Hippocampal formation (tissue), 2 donors: ENCODE measurements around the gene MAP3K19.
"Not testable (repeated sequence)": the region's sequence is repeated elsewhere in the genome, so short reads cannot be mapped to it uniquely, and the experiment has no call there.

Experiments used
- DNase-seq, 2 donors: peaks; one replicate each; lab custom pipeline; 2025; lab: John Stamatoyannopoulos, UW

The MAP3K19 gene

DNA sequence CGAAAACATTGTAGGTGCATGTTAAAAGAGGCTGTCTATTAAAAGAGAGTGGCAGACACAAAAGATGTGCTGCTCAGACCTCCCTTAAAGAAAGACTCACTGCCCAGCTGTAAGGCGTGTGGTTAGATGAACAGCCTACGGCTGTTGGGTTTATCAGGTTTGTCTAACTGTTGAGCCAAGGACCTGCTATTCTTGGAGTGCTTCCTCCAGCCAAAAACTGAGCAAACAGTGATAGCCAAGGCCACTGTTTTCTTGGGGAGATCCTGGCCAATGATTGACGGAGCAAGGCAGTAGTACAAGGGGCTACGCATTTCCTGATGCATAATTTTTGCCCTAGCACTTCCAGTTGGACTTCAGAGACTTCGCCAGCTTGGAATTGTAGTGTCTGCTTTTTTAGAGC lies 3.4 kb upstream of the MAP3K19 start:
- no peak for DNase-seq

DNA sequence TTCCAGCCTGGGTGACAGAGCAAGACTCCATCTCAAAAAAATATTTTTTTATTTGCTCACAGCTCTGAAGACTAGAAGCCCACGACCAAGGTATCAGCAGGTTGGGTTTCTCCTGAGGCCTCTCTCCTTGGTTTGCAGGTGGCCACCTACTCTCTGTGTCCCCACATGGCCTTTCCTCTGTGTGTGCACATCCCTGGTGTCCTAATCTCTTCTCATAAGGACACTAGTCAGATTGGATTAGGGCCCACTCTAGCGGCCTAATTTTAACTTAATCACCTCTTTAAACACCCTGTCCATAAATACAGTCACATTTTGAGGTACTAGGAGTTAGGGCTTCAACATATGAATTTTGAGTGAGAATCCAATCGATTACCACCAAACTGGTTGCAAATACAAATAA lies 2.9 kb upstream of the MAP3K19 start:
- no peak for DNase-seq

DNA sequence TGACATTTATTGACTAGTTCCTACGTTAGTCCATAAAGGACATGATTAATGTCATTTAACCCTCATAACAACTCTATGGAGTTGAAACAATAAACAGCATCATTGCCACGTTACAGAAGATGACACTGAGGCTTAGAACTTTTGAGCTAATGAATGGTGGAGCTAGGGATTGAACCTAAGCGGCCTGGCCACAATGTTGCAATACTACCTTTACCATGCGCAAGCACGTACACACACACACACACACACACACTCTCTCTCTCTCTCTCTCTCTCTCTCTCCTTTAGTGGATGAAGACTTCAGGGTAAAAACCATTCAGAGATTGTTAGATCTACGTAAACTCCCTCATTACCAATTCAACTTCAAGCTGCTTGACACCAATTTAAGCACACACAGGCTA lies 875 bp upstream of the MAP3K19 start:
- no peak for DNase-seq

DNA sequence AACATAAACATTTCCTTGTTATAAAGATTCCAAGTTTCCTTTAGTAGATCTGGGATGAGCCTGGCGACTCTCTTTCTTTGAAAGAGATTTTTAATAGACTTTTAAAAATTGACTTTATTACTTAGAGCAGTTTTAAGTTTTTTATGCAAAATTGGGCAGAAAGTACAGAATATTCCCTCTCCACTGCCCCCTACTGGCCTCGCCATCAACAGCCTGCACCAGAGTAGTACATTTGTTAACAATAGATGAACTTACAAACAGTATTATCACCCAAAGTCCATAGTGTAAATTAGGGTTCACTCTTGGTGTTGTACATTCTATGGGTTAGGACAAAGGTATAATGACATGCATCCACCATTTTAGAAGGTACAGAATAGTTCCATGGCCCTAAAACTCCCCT lies 3.9 kb downstream of the MAP3K19 start:
- no peak for DNase-seq

DNA sequence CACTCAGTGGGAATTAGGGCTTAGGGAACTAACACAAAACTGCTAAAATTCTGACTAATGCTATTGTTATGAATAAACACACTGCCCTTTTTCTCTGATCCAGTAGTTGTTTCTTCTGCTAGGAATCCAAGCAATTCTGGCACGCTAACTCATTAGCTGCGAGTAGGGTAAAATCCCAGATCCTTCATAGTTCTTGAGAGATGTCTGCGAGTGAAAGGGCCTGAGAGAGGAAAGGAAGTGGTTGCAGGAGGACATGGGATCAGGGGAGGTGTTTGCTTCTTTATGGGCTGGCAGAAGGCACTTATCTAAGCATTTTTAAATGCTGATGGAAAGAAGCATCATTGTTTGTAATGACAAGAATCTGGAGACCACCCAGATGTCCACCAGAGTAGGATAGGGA lies 9.4 kb downstream of the MAP3K19 start:
- no peak for DNase-seq

DNA sequence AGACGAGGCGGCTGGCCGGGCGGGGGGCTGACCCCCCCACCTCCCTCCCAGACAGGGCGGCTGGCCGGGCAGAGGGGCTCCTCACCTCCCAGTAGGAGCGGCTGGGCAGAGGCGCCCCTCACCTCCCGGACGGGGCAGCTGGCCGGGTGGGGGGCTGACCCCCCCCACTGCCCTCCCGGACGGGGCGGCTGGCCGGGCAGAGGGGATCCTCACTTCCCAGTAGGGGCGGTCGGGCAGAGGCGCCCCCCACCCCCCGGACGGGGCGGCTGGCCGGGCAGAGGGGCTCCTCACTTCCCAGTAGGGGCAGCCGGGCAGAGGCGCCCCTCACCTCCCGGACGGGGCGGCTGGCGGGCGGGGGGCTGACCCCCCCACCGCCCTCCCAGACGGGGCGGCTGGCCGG lies 14.0 kb downstream of the MAP3K19 start:
- DNase-seq, result not testable (repeated sequence)

DNA sequence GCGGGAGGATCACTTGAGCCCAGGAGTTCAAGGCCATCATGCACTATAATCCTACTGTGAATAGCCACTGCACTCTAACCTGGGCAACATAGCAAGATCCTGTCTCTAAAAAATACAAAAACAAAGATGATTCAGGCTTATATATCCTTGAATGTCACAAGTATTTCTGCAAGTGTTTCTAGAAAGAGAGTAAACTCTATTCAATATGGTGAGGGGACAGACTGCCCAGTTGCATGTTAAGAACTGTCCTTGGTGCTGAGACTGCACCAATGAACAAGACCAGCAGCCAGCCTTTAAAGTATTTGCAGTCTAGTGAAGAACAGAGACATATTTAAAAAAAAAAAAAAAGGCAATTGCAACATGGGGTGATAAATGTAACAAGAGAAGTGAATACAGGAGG lies 16.4 kb downstream of the MAP3K19 start:
- no peak for DNase-seq

DNA sequence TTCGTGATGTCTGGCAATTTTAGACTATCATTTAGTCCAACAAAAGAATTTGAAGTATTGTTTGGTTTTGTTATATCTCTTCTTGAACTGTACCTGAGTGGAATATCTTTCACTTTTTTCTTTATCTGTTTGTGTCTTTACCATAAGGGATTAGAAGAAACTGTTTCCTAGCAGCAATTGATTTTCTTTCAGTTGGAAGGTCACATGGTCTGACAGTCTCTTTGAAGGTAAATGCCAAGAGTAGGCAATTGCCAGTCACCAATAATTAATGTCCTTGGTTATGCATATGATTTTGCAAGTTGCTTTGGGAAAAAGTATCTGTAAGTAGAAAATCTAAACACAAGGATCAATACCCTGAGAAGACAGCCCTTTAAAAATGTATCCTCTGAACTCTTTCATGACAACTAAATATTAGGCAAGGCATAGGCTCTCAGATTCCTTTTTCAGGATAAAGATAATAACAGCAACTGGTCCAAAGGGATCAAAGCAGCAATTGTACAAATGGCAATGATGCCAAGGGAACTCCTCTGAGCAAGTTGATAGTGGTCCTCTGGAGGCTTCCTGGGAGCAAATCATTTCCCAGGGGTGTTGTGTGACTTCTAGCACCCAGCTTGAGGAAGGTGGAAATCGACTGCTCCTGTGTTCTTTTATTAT lies 17.6 kb downstream of the MAP3K19 start:
- no peak for DNase-seq

DNA sequence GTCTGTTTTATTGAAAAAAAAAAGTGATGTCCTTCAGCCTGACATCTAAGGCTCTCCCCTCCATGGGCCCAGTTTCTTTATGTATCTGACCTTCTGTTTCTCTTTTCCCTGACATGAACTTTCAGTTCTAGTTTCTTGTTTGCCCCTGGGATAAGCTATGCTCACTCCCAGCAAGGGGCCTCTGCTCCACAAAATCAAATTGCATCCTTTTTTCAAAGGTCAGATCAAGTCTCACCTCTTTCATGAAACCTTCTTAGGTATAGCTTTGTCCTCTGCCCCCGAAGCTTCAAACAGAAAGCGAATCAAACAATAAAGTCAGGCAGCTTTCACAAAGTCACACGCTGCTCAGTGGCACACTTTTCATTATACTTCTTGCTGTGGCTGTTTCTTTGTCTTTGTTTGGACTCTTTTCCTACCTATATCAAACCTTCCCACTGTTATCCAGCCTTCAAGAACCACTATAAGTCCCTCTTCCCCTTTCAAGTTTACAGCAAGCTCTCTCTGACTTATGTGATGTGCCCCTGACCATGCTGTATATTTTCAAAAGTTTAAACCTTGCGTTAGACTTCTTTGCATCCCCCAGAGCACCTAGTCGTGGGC lies 23.3 kb downstream of the MAP3K19 start:
- no peak for DNase-seq

DNA sequence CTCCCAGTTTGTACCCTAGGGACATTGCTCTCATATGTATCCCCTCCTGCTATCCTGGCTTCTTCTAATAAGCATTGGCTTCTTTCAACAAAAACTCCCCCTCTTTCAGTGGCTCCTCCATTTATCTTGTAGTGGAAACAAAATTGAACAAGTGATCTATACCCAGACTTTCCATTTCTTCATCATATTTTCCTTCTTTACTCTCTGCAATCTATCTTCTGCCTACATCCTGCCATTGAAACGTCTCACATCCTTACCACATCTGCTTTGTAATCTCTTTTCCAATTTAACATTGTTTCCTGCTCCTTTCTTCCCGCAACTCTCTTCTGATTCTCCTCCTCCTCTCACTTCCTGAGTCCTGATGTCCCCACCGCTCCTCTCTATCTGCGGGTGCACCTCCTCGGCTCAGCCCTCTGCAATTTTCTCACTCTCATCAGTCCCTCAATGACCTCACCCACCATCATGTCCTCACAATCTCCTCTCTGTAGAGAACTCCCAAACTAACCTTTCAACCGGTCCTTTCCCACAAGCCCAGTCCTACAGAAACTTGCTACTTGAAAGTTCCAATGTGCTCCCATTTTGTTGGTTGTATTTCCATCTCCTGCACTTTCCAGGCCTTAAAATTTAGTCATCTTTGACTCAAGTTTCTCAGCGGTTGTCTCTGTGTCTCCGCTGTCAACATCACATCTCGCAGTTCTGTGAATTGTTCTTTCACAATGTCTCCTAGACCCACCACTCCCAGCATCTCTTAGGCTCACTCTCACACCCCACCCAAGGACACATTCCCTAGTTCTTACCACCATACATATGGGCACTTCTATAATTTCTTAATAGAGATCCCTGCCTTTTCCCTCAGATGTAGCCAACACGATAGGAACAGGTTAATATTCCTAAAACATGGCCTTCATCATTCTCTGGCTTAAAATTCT lies 24.0 kb downstream of the MAP3K19 start:
- no peak for DNase-seq

DNA sequence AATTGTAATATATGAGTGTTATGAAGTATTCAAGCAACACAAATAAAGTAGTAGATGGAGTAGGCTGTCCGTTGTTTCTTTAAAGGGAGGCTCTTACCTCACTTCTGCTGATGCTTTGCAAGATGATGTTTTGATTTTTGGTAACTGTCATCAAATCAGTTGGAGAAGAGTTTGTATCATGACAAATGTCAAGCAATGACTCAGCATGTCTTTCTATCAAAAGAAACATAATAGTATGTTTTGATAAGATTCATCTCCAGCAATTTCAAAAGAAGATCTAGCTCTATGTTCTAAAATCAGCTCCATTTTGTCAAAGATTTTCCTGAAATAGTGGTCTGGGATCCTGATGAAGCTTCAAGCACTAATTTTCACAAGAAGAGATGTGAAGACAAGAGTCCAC lies 25.6 kb downstream of the MAP3K19 start:
- DNase-seq, result no peak

DNA sequence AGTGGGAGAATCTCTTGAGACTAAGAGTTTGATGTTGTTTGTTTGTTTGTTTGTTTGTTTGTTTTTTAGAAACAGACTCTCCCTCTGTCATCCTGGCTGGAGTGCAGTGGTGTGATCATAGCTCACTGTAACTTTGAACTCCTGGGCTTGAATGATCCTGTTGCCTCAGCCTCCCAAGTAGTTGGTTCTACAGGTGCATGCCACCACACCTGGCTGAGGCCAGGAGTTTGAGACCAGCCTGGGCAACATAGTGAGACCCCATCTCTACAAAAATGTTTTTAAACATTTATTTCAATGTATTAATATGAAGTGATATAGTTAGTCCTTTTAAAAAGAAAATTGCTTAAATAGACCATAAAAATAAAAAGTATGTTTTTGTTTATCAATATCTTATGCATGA lies 35.6 kb downstream of the MAP3K19 start:
- no peak for DNase-seq

DNA sequence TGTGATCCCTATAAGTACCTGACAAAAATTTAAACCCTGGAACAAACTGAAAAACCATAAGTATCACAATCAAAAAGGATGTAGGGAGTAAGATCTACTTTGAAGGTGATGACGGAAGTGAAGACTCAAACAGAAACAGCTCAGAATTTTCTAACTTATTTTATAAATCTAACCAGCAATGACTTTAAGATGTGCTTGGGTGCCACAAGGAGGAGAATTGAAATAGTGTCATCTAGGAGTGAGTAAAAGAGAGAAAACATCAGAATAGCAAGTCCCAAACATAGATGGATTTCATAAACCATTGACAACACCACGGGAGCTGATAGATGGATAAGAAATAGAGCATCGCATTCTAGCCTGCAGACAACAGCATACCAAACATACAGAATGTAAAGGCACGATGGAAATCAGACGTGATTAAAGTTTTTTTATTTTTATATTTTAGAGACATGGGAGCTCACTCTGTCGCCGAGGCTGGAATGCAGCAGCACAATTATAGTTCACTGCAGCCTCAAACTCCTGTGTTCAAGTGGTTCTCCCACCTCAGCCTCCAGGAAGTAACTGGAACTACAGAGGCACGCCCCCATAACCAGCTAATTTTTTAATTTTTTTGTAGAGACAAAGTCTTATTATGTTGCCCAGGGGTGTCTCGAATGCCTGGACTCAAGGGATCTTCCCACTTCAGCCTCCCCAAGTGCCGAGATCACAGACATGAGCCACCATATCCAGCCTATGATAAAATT lies 36.9 kb downstream of the MAP3K19 start:
- DNase-seq, result no peak

DNA sequence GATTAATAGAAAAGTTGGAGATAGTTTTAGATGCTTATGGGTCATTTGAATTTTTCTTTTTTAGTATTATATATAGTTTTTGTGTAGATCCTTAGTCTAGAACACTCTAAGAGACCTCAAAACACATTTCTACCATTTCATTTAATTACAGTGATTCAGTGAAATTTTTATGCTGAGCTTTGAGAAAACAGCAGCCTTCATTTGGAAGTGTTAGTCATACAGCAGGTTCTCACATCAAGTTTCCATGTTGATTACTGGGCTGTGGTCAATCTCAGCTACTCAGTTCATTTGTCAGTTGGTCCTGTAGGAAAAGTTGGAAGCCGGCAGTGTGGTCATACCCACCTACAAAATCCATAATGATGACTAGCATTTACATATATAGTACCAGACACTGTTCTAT lies 37.9 kb downstream of the MAP3K19 start:
- no peak for DNase-seq

DNA sequence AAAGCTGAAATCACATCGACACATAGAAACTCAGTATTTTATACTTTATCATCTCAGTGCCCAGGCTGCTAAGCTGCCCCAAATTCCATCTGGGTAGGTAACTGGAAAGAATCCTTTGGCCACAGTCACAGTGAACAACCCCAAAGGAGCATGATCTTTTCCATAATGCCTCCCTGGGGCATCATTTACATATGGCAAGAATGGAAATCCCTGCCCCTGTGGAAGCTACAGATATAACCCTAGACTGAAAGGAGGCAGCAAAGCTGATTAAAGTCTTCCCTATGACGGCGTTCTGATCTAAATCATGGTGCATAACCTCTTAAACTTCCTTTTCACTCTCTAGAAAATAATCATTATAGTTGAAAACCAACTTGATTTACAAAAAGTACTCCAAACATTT lies 41.5 kb downstream of the MAP3K19 start:
- DNase-seq, result no peak

DNA sequence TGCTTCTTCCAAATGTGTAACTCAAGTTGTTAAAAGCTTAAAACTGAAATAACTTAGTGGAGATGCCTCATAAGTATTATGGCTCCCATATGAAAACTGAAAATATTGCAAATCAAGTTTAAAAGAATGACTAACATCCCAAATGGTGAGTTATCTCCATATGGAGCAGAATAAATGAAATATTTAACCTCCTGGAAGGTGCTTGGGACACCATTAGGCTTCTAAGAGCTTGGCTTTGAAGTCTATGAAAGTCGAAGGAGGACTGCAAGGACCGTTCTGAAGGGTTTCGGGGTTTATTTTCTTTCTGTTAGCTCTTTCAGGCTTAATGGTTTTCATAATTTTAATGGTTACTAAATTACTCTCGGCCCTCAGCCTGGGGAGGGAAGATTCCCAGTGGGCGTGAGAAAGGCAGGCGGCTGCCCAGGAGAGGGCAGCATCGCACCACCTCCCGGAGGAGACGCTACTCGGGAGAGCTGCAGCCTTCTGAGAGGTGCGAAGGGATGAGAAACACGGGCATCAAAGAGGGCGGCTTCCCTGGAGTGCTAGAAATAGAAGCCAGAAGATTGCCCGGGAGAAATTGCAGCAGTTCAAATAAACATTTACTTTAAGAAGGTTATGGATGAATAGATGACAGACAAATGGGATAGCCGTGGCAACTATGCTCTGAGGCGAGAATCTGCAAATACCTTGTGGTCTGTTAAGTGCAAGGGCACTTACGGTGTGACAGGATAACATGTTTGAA lies 43.1 kb downstream of the MAP3K19 start:
- peak; percentile 38 to 43 for DNase-seq

DNA sequence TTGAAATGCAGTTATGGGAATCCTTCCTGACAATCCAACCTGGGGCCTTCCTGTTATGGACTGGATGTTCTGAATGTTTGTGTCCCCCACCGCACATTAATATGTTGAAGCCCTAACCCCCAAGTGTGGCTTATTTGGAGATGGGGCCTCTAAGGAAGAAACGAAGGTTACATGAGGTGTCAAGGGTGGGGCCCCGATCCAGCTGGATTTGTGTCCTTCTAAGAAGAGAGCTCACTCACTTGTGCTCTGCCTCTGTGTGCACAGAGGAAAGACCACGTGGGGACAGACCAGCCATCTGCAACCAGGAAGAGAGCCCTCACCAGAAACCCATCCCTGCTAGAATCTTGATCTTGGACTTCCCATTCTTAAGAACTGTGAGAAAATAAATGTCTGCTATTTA lies 44.4 kb downstream of the MAP3K19 start:
- DNase-seq, result no peak

DNA sequence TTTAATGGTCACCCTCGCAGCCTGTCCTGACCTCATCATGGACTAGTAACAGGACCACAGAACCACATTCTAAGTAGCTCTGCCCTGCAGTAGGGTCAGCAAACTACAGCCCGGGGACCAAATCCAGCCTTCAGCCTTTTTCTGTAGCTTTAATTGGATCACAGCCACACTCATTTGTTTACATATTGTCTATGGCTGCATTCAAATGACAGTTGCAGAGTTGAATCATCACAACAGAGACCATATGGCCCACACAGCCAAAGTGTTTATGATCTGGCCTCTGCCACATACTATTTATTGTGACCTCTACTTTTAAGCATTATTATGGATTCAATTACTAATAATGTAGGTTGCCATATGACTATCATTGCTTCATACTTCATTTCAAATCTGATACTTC lies 47.7 kb downstream of the MAP3K19 start:
- DNase-seq, result no peak

DNA sequence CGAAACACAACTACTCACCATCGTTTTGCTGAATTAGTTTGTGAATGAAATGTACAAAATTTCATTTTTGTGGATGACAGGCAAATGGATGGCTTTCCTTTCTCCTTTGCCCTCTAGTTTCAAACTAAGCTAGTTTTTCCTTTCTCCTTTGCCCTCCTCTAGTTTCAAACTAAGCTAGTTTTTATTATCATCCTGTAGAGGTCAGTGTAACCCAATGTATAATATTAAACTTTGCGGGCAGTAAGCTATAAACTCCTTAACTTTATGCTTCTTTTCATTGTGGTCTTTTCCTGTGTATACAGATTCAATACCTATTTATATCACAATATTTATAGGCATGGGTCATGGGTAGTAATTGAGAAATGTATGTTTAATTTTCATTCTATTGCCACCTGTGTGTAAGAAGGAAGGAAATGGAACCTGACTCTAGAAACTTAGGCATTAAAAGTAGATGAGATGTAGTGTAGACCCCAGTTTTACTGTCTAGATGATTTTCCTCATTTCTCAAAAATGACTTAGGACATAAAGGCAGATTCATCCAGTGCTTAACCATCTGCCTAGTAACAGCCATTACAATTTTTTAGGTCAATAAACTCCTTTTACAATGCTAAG lies 58.1 kb downstream of the MAP3K19 start:
- DNase-seq, result peak in 1 of 2 donors; percentile 41

DNA sequence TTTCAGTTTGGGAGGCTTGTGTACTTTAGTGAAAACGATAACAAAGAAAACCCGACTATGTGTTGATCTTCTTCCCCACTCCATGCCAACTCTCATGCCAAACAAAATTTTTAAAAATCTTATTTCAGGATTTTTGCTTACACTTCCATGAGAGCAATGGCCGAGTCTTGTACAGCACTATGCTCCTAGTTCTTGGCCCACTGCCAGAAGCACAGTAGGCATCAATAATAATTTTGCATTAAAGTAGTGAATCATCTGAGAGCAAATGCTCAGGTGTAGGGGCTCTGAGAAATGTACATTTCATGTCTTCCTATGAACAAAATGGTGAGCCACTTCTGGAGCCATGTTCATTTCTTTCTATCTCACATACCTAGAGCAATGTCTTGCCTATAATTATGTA lies 62.2 kb downstream of the MAP3K19 start:
- DNase-seq, result no peak

DNA sequence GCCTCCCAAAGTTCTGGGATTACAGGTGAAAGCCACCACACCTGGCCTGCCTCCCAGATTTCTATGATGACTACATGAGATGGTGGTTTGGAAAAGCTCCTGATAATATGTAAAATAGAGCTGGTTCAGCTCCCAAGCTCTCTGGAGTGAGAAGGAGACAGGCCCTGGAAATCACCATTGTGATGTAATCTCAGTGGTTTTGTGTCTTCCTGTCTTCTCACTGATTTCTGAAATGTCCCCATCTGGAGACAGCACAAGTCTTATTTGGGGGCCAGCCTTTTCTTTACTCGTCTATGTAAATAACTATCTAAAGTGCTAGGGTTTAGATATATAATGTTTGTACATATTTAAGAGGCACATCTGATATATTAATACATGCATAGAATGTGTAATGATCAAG lies 64.6 kb downstream of the MAP3K19 start:
- no peak for DNase-seq
